Astrocyte of the cerebellum (primary cell): Measurements from ENCODE around the gene RIPK4.

Source experiments
- DNase-seq: peaks from one replicate; pipeline ENCODE4 v3.0.0-alpha.2; 2011; ENCODE audit warnings: low read depth
- H3K4me3 ChIP-seq: 2 replicates; pipeline ENCODE4 v1.5.1; 2011; ENCODE audit warnings: mild to moderate bottlenecking, low read depth, low read length, moderate library complexity
- in situ Hi-C: cut with HindIII; loops from 2 replicates; pipeline ENCODE4 v1.10.0; 2017; ENCODE audit warnings: low sequenced_read_pairs
- TF ChIP-seq, protein P1 (sequence below): IDR thresholded peaks from 2 replicates; pipeline ENCODE4 v1.5.1; 2012; ENCODE audit warnings: low read length, low read depth, moderate library complexity, mild to moderate bottlenecking; ENCODE audit errors: missing control alignments

Gene RIPK4

DNA sequence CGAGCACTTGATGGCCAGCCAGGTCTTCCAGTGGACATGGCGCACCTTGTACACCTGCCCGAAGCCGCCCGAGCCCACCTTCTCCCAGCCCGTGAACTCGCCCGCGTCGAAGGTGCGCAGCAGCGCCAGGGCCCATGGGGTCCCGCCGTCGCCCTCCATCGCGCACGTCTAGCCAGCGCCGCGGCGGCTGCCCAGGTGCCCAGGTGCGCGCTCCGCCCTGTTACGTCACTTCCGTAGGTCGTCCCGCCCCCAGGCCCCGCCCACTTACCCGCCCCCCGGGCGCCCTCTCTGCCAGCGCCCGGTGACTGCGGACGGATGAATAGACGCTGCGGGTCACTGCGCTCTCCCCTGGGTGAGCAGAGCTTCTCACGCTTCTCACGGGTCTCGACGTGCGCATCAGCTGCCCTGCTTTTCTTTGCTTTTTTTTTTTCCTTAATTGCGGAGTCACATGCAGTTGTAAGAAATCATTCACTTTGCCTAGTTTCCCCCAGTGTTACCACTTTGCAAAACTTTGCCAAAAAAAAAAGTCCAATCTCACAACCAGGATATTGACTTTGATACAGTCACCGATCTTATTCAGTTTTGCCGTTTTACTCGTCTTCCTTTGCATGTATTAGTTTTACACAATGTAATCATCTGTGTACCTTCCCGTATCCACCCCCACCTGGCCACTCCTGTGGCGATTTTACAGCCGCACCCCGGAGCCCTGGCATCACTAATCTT, at the start of gene RIPK4:
Gene RIPK4, minus strand, starts transcription at position 170 of the 723 bp plus-strand sequence. Its CDS starts 11 bp downstream, at position 159.
- in situ Hi-C loops = loop anchor here (5.0 kb wide), 2 partner anchors 35 to 95 kb away; no protein-coding TSS in a partner anchor
- DNase-seq = no peak
- TF ChIP-seq, protein P1, sequence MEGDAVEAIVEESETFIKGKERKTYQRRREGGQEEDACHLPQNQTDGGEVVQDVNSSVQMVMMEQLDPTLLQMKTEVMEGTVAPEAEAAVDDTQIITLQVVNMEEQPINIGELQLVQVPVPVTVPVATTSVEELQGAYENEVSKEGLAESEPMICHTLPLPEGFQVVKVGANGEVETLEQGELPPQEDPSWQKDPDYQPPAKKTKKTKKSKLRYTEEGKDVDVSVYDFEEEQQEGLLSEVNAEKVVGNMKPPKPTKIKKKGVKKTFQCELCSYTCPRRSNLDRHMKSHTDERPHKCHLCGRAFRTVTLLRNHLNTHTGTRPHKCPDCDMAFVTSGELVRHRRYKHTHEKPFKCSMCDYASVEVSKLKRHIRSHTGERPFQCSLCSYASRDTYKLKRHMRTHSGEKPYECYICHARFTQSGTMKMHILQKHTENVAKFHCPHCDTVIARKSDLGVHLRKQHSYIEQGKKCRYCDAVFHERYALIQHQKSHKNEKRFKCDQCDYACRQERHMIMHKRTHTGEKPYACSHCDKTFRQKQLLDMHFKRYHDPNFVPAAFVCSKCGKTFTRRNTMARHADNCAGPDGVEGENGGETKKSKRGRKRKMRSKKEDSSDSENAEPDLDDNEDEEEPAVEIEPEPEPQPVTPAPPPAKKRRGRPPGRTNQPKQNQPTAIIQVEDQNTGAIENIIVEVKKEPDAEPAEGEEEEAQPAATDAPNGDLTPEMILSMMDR = no peak
- H3K4me3 ChIP-seq = peak within 1 kb of the TSS; percentile 52

DNA sequence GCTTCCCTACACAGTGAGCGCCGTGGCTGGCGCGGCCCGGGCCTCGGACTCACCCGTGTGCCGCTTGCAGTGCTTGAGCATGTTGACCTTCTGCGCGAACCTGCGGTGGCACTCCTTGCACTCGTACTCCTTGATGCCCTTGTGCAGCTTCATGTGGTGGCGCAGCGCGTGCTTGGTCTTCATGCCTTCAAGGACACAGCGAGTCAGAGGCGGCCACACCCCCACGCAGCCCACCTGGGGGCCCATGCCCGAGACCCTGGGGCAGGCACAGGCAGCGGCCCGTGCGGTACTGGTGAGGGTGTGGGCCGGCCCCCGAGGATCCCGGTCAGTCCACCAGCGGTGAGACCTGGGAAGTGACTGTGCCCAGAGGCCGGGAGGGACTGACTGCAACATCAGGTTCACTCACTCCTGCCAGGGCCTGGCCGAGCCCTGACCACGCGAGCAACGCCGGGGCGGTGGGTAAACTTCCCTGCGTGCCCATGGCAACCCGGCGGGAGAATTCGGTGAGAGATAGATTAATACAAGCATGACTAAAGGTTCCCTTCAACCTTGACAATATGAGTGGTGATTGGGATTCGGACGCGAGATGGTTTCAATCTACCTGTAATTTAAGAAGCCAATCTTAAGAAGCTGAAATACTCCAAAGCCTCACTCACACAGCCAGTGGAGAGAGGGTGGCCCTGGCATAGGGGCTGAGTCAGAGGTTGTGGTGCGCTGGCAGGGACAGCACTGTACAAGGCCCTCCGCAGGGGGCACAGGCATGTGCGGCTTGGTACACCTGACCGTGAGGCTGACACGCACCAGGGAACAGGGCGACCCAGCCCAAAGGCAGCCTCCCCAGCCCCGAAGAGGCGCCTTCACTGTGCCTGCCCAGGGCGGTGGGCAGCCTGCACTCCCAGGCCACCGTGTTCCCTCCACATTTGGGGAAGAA, 49.1 kb upstream of the RIPK4 start:
- TF ChIP-seq, protein P1 = no peak
- DNase-seq = no peak
- no peak overlapping the region for H3K4me3 ChIP-seq
- in situ Hi-C loops = no loop called here

DNA sequence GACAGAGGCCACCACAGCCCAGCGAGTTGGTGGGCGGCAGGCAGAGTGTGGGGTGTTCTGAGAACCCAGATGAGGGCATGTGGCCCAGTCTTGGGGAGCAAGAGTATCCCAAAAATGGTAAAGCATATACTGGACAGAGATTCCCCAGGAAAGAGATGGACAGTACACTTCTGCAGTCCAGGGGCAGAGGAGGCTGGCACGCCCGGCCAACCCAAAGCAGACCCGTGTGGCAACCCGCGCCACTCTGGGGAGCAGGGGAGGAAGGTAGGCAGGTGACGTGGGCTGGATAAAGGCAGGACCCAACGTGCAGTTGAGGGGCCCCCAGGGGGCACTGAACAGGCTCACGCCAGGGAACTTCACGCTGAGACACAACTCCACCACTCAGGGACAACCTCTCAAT, 46.4 kb upstream of the RIPK4 start:
- in situ Hi-C loops = no loop called here
- TF ChIP-seq, protein P1 = no peak
- DNase-seq = no peak
- H3K4me3 ChIP-seq = no peak overlapping the region

DNA sequence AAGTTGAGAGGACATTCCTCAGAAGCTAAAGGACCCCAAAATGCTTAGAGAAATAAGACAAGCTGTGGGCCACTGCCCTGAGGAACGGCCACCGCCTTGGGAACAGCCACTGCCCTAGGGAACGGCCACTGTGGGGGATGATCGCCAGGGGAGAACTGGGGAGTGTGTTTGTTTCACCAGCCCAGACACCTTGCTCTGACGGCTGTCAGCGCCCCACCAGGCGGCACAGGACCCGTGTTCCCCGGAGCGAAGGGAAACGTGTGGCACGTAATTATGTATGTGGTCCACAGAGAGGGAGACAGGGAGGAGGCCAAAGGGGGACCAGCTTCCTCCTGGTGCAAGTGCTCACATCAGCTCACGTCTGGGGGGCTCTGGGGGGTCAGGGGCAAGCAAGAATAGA, 45.8 kb upstream of the RIPK4 start:
- TF ChIP-seq, protein P1 = no peak
- in situ Hi-C loops = no loop called here
- DNase-seq = no peak
- no peak overlapping the region for H3K4me3 ChIP-seq

DNA sequence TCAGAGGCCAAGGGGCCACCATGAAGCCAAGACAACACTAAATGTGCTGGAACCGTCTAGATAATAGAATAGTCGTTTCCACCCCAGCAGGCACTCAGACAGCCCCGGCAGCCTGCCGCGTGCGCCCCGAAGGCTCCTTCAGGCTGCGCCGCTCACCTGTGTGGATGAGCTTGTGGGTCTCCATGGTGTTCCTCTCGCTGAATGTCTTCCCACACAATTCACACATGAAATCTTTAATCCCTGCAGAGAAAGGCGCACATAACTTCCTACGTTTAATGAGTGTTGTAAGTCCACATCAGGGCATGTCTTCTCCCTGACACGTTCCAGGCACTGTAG, 43.7 kb upstream of the RIPK4 start:
- in situ Hi-C loops = no loop called here
- no peak overlapping the region for H3K4me3 ChIP-seq
- TF ChIP-seq, protein P1 = no peak
- no peak for DNase-seq

DNA sequence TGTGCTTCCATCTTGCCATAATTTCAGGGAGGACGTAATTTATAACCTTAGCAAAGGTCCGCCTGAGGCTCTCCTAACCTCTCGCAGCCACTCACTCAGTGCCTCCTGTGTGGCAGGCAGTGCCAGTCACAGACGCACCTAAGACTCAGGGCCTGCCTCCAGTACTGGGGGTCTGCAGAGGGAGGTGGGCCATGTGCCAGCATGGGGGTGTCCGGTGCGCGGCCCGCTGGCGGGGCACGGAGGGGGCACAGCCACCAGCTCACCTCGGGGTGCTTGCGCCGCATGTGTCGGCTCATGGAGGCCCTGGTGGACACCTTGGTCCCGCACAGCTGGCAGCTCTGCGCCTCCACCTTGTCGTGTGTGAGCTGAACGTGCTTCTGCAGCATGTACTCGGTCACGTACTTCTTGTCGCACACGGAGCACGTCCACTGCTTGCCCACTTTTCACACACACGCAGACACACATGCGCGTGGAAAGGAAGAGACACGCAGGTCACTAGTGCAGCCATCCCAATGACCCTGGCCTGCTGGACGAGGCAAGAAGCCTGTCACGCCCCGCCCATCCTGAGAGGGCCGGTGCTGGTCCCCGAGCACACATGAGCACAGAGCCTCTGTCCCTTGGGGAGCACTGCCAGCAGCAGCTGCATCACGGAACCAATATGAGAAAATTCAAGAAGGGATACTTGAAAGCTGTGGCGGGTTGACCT, 43.2 kb upstream of the RIPK4 start:
- in situ Hi-C loops = no loop called here
- no peak for DNase-seq
- TF ChIP-seq, protein P1 = no peak
- H3K4me3 ChIP-seq = no peak overlapping the region
